Naive B cell (primary cell): ENCODE data around the gene CRIP1. TPM values are rescaled to one million over a fixed set of nuclear protein-coding genes. Genes with fewer than 3 reads are reported as not detected.

ENCODE experiments used
- polyA plus RNA-seq, 6 donors: library from polyadenylated mRNA; unstranded; fragments of 300-500 nt; fragmentation: Illumina TruSeq; gene quantifications; one replicate each; pipeline ENCODE4 v1.2.3, GENCODE V29; 2021; ENCODE audit warnings: low read depth in 6 of 6

The CRIP1 gene
- polyA plus RNA-seq, 6 donors from 2014 or later, result 115 to 495 (median 235) TPM

Other genes starting within 250 kb of the CRIP1 start
- gene BTBD6, start 238.4 kb upstream of the CRIP1 start, polyA plus RNA-seq, result 1 to 10 TPM; 2.9 to 9.4 (median 6.1) TPM
- gene BRF1, start 185.9 kb upstream of the CRIP1 start, polyA plus RNA-seq, result 1 to 10 TPM; 3.1 to 8.9 (median 6.0) TPM
- 1 to 10 TPM; 1.3 to 3.7 (median 1.5) TPM for gene PACS2, start 172.1 kb upstream of the CRIP1 start, polyA plus RNA-seq
- under 1 TPM in 3 of 6 donors, not detected in 3; 0.21 to 0.77 (median 0.65) TPM for gene TEX22, start 88.3 kb upstream of the CRIP1 start, polyA plus RNA-seq
- 1 to 10 TPM; 3.3 to 6.3 (median 4.7) TPM for gene MTA1, start 67.1 kb upstream of the CRIP1 start, polyA plus RNA-seq
- 10 to 100 TPM in 2 of 6 donors, 1 to 10 TPM in 4; 2.0 to 27.3 (median 8.4) TPM for gene CRIP2, start 12.1 kb upstream of the CRIP1 start, polyA plus RNA-seq
- 10 to 100 TPM in 3 of 6 donors, 1 to 10 TPM in 3; 3.5 to 13.6 (median 8.3) TPM for gene TEDC1, start 4.4 kb downstream of the CRIP1 start, polyA plus RNA-seq
- 1 to 10 TPM; 1.4 to 3.3 (median 1.9) TPM for gene TMEM121, start 39.7 kb downstream of the CRIP1 start, polyA plus RNA-seq